Thyroid gland (tissue), 4 donors: ENCODE results near the gene SLC35E2B. TPM values are rescaled to one million over a fixed set of nuclear protein-coding genes. Genes with fewer than 3 reads are reported as not detected.

Experiments used
- DNase-seq, 2 donors: peaks; one replicate each; pipeline ENCODE4 v3.0.0-alpha.2; 2019
- H3K27ac ChIP-seq, 3 donors: fragments of 200-600 bp; sonication (generic); 1 replicate in 2 of 3; 2 replicates in 1 of 3; pipeline ENCODE4 v1.5.1; 2016 to 2019; ENCODE audit warnings: mild to moderate bottlenecking in 1 of 3, moderate library complexity in 1 of 3
- H3K27me3 ChIP-seq: fragments of 200-600 bp; sonication (generic); one replicate; pipeline ENCODE4 v1.5.1; 2019
- H3K36me3 ChIP-seq, 2 donors: fragments of 200-600 bp; sonication (generic); one replicate each; pipeline ENCODE4 v1.5.1; 2016 to 2019
- H3K4me1 ChIP-seq, 2 donors: fragments of 200-600 bp; sonication (generic); one replicate each; pipeline ENCODE4 v1.5.1; 2017 to 2019
- H3K4me3 ChIP-seq, 3 donors: fragments of 200-600 bp; sonication (generic); replicated peaks in 1 of 3; 1 replicate in 2 of 3; 2 replicates in 1 of 3; pipeline ENCODE4 v1.5.1; 2016; ENCODE audit warnings: mild to moderate bottlenecking in 1 of 3
- H3K9me3 ChIP-seq: fragments of 200-600 bp; sonication (generic); one replicate; pipeline ENCODE4 v1.5.1; 2017
- POLR2A ChIP-seq, 2 donors: fragments of 450-650 bp; IDR thresholded peaks; one replicate each; pipeline ENCODE4 v1.6.1; 2017; ENCODE audit warnings: antibody characterized with exemption in 2 of 2, mild to moderate bottlenecking in 2 of 2, moderate library complexity in 1 of 2
- WGBS, 2 donors: methylation state at CpG; one replicate each; pipeline ENCODE4 v1.1.5; 2017; 5-methylcytosine and 5-hydroxymethylcytosine counted together
- intact Hi-C: fragments of 100-400 bp; cut with DNase I; formaldehyde crosslinking; loops from one replicate; pipeline ENCODE4 v1.15.1; 2023
- total RNA-seq, 4 donors: library from RNA; depleted of rRNA; stranded (reverse); fragments of >200 nt; gene quantifications; one replicate each; pipeline ENCODE4 v1.2.3, GENCODE V29; 2016
- TF ChIP-seq, protein P1 (sequence below), 6 experiments: fragments of 200-600 bp in 3 of 6; fragments of 450-650 bp in 3 of 6; sonication (generic) in 3 of 6; IDR thresholded peaks; one replicate each; pipeline ENCODE4 v1.5.1; 2016 to 2019; ENCODE audit warnings: antibody characterized with exemption in 6 of 6, mild to moderate bottlenecking in 2 of 6, inconsistent platforms in 1 of 6, moderate library complexity in 1 of 6

Gene SLC35E2B
- total RNA-seq, 4 donors from 2014 or later, result 35.5 to 85.1 (median 50.2) TPM

GRCh38 chr1:1672181-1672965, 20.2 kb downstream of the SLC35E2B start:
- Histone ChIP-seq H3K4me1 (no peaks in the 10 kb centered on the region), H3K27me3 (no peaks in the 10 kb centered on the region), H3K4me3 (no peak overlapping the region), H3K9me3 (no peaks in the 10 kb centered on the region), H3K27ac (no peak overlapping the region), H3K36me3 (peaks cover 10 to 48% of the 10 kb centered on the region in 2 donors)
- no peak for DNase-seq
- TF ChIP-seq POLR2A (IDR thresholded peaks at IDR 0.05), result no peak
- TF ChIP-seq, protein P1, sequence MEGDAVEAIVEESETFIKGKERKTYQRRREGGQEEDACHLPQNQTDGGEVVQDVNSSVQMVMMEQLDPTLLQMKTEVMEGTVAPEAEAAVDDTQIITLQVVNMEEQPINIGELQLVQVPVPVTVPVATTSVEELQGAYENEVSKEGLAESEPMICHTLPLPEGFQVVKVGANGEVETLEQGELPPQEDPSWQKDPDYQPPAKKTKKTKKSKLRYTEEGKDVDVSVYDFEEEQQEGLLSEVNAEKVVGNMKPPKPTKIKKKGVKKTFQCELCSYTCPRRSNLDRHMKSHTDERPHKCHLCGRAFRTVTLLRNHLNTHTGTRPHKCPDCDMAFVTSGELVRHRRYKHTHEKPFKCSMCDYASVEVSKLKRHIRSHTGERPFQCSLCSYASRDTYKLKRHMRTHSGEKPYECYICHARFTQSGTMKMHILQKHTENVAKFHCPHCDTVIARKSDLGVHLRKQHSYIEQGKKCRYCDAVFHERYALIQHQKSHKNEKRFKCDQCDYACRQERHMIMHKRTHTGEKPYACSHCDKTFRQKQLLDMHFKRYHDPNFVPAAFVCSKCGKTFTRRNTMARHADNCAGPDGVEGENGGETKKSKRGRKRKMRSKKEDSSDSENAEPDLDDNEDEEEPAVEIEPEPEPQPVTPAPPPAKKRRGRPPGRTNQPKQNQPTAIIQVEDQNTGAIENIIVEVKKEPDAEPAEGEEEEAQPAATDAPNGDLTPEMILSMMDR (IDR thresholded peaks at IDR 0.05), result no peak
- intact Hi-C loops, result no loop called here
- WGBS, 2 donors, result 93 to 94% methylated on average over 23 to 25 of the region's 25 CpGs

GRCh38 chr1:1671365-1672119, 21.1 kb downstream of the SLC35E2B start:
- WGBS, 2 donors, result 89 to 91% methylated on average over 26 to 27 of the region's 27 CpGs
- intact Hi-C loops, result no loop called here
- no peak for DNase-seq
- Histone ChIP-seq H3K9me3 (no peaks in the 10 kb centered on the region), H3K27me3 (no peaks in the 10 kb centered on the region), H3K4me3 (no peak overlapping the region), H3K36me3 (peaks cover 12 to 53% of the 10 kb centered on the region in 2 donors), H3K27ac (no peak overlapping the region), H3K4me1 (no peaks in the 10 kb centered on the region)
- TF ChIP-seq POLR2A (IDR thresholded peaks at IDR 0.05), result no peak
- TF ChIP-seq, protein P1 (IDR thresholded peaks at IDR 0.05), result no peak

- peaks cover 19 to 60% of the 10 kb centered on the region in 2 donors for H3K36me3 ChIP-seq
- H3K4me3 ChIP-seq, result no peak overlapping the region
- H3K27me3 ChIP-seq, result no peaks in the 10 kb centered on the region
- no peak for TF ChIP-seq POLR2A (IDR thresholded peaks at IDR 0.05)
- TF ChIP-seq, protein P1 (IDR thresholded peaks at IDR 0.05), result no peak
- no peaks in the 10 kb centered on the region for H3K9me3 ChIP-seq
- H3K27ac ChIP-seq, result no peak overlapping the region
- intact Hi-C loops, result no loop called here
- no peaks in the 10 kb centered on the region for H3K4me1 ChIP-seq
- no peak for DNase-seq
- 88 to 95% methylated on average over 24 of the region's 24 CpGs for WGBS, 2 donors
Measured at GRCh38 chr1:1670866-1671265, 21.7 kb downstream of the SLC35E2B start.

DNA sequence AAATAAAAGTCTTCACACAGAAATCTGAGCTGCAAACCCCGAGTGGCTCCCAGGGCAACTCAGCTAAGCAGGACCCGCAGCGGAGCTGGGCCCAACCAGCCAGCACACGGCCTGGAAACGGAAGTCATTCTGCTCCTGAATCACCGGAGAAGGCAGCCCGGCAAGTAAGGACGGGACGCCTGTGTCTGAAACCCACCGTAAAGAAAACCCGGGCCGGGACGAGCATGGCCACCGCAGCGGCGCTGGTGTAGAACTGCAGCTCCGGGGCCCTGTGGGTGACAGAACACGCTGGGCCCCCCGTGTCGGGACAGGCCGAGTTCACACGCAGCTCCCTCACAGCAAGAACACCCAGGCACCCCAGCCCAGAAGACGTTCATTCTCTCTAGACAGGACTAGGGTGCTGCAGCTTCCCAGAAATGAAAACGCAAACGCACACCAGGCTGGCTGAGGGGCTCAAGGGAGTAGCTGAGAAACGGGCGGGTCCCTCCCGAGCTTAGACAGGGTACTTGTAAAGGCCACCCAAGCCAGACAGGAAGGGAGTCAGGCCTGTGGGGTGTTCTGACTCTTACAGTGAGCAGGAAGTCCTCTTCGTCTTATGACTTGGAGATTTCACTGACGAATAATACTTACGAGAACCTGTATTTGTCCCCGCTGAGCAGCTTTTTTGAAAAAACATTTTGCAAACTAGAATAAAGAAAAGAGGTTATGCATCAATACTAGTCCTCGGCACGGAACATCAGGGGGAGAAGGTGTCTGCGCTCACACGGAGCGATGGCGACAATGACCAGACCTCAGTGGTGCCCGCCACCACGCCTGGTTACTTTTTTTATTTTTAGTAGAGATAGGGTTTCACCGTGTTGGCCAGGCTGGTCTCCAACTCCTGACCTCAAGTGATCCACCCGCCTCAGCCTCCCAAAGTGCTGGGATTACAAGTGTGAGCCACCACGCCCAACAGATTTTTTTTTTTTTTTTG, 22.8 kb downstream of the SLC35E2B start:
- H3K36me3 ChIP-seq, result peaks cover 28 to 66% of the 10 kb centered on the region in 2 donors
- TF ChIP-seq, protein P1 (IDR thresholded peaks at IDR 0.05), result no peak
- TF ChIP-seq POLR2A (IDR thresholded peaks at IDR 0.05), result no peak
- intact Hi-C loops, result no loop called here

More for the DNA sequence above, 22.8 kb downstream of the SLC35E2B start:
- WGBS, 2 donors, result 90 to 93% methylated on average over 41 to 43 of the region's 43 CpGs
- Histone ChIP-seq H3K4me3 (no peak overlapping the region), H3K27me3 (no peaks in the 10 kb centered on the region), H3K4me1 (no peaks in the 10 kb centered on the region), H3K27ac (no peak overlapping the region), H3K9me3 (no peaks in the 10 kb centered on the region)
- DNase-seq, result no peak
